SKM-1 (cell line): ENCODE data around the gene TRIP13.

Source experiments
- DNase-seq: peaks from one replicate; lab custom pipeline; 2025; ENCODE audit not compliant: unreplicated experiment; lab: John Stamatoyannopoulos, UW

Gene TRIP13

DNA sequence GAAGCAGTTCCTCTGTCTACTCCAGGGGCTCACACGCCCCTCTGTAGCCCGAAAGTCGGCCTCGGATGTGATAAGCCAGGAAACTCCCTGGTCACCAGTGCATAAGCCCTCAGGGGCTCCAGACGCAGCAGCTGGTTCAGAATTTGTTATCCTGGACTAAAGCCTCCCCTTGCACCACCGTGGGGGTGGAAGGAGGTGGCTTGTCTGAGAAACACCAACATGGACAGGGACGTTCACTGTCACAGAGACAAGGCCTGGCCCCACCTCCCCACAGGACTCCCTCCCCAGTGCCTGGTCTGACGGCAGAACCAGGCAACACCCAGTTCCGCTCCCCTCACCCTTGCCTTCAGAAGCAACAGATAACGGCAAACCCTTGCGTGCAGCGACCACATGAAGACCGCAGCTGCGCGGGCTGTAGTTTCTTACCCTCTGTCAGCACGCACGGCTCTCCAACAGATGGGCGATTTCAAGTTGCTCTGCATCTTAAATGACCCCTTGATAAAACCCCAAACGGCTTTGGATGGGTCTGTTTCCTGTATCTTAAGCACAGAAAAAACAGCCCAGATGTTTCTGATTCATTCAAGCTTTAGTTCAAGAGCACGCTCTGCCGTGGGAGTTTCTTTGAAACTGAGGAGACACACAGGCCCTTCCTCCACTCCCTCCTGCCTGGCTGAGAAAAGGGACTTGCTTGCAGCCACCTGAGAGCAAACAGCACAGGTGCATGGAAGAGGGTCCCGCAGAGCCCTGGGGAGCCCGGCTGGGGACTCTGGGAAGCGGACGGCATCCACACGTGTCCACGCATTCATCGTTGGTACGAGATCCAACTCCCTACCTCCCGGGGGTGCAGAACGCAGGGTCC is 71.2 kb downstream of the TRIP13 start:
- no peak for DNase-seq

DNA sequence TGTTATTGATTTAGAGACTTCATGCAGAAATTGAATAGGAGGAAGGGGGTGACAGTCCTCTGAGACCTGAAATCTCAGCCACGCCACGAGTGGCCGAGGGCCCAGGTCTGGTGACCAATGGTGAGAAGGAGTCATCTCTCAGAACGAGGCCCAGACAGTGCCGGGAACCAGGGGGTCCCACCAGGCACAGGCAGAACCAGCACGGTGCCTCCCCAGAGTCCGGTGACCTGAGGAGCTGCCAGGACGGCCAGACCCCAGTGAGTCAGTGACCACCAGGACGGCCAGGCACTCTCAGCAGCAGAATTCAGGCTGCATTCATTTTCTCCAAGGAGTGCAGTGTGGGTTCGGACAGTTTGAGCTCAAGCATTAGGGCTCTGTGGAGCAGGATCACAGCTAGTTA is 72.1 kb downstream of the TRIP13 start:
- no peak for DNase-seq

- no peak for DNase-seq
Observed at GRCh38 chr5:965604-966344, 73.1 kb downstream of the TRIP13 start.

GRCh38 chr5:966345-966710 is 73.6 kb downstream of the TRIP13 start:
- no peak for DNase-seq

DNA sequence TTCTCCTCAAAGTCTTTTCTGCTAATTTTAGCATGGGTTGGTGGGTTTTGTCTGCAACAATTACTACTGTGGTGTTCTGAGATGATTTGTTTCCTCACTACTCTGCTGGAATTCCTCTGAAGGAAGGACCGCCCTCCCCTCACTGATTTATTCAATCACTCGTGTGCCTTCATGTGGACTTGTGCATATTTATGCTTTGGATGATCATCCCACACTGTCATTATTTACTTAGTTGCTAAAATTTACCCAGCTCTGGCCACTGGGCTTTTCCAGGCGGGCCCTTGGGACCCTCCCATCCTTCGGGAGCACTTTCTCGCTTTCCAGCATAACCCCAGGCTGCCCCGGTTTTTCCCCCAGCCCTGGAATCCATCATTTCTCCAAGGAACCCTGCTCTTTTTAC is 74.3 kb downstream of the TRIP13 start:
- no peak for DNase-seq
